ENCODE measurements around the gene PCDHA8.

GRCh38 chr5:140801494-140801841, 39.5 kb upstream of the PCDHA8 start:
- TF ChIP-seq CTCF (IDR thresholded peaks at IDR 0.05; ENCODE audit: control extremely low read depth in 1 of 3, insufficient read depth in 1 of 3, low read depth in 1 of 3, low read length in 3 of 3) (no peak), HDAC6 (IDR thresholded peaks at IDR 0.05; ENCODE audit: low read depth, low read length) (no peak), MAX (IDR thresholded peaks at IDR 0.05) (no peak), ATF3 (IDR thresholded peaks at IDR 0.05; ENCODE audit: insufficient read depth, low read depth, low read length) (no peak), EZH2 (IDR thresholded peaks at IDR 0.05; ENCODE audit: low read depth, low read length, severe bottlenecking) (no peak)
